IMR-90 (cell line): ENCODE results near the gene ATXN10.

ENCODE experiments used
- TF ChIP-seq, protein P1 (sequence below): conservative IDR thresholded peaks from 2 replicates; pipeline ENCODE4 v1.5.1; 2012; ENCODE audit warnings: mild to moderate bottlenecking, low read depth, low read length, improper control_type of control experiment
- TF ChIP-seq, protein P2 (sequence below): fragments of 150-350 bp; IDR thresholded peaks from 2 replicates; pipeline ENCODE4 v1.6.1; 2017; ENCODE audit warnings: mild to moderate bottlenecking, antibody characterized with exemption, low read length, low read depth

DNA sequence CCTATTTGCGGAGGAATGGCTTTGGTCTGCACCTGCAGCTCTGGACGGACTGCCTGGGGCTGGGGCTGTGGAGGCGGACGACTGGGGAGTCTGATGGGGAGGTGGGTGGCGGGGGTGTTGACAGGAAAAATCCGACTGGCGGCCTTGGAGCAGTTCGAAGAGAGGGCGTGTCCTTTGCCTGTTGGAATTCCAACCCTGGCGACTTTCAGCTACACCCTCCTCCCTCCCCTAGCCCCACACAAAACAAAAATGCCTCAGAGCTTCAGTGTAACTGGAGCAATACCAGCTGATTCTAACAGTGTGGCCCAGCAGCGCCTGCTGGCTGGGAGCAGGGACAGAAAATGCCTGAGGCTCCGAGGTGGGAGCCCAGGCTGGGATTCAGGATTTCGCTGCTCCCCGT, 85.4 kb downstream of the ATXN10 start:
- TF ChIP-seq, protein P1, sequence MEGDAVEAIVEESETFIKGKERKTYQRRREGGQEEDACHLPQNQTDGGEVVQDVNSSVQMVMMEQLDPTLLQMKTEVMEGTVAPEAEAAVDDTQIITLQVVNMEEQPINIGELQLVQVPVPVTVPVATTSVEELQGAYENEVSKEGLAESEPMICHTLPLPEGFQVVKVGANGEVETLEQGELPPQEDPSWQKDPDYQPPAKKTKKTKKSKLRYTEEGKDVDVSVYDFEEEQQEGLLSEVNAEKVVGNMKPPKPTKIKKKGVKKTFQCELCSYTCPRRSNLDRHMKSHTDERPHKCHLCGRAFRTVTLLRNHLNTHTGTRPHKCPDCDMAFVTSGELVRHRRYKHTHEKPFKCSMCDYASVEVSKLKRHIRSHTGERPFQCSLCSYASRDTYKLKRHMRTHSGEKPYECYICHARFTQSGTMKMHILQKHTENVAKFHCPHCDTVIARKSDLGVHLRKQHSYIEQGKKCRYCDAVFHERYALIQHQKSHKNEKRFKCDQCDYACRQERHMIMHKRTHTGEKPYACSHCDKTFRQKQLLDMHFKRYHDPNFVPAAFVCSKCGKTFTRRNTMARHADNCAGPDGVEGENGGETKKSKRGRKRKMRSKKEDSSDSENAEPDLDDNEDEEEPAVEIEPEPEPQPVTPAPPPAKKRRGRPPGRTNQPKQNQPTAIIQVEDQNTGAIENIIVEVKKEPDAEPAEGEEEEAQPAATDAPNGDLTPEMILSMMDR, result no peak
- TF ChIP-seq, protein P2, sequence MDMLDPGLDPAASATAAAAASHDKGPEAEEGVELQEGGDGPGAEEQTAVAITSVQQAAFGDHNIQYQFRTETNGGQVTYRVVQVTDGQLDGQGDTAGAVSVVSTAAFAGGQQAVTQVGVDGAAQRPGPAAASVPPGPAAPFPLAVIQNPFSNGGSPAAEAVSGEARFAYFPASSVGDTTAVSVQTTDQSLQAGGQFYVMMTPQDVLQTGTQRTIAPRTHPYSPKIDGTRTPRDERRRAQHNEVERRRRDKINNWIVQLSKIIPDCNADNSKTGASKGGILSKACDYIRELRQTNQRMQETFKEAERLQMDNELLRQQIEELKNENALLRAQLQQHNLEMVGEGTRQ, result no peak
